Activated CD4-positive, alpha-beta memory T cell treated with anti-CD3 and anti-CD28 coated beads, Interleukin-2, amount 10 ng/mL, durations not matched to agents 7 days and 5 days (primary cell): ENCODE measurements around the gene ANKRD33B. TPM values are rescaled to one million over a fixed set of nuclear protein-coding genes. Genes with fewer than 3 reads are reported as not detected.

Experiments
- CTCF ChIA-PET: fragments of 350-600 bp; sonication (Branson Sonifier 250); formaldehyde crosslinking; loops from one replicate; lab custom pipeline; 2021; ENCODE audit warnings: antibody characterized with exemption, inconsistent platforms; lab: Charles Lee
- POLR2A ChIA-PET: fragments of 350-600 bp; sonication (Branson Sonifier 250); formaldehyde crosslinking; loops from one replicate; lab custom pipeline; 2021; ENCODE audit warnings: antibody characterized with exemption; lab: Charles Lee
- DNase-seq: peaks from one replicate; pipeline ENCODE4 v3.0.0-alpha.2; 2020
- H3K27ac Mint-ChIP-seq: one replicate; pipeline ENCODE4 v1.8.0; 2021; ENCODE audit warnings: mild to moderate bottlenecking, mixed read lengths
- H3K27me3 Mint-ChIP-seq: one replicate; pipeline ENCODE4 v1.8.0; 2021; ENCODE audit warnings: mixed read lengths
- H3K36me3 Mint-ChIP-seq: one replicate; pipeline ENCODE4 v1.8.0; 2021; ENCODE audit warnings: low read depth, mixed read lengths
- H3K4me1 Mint-ChIP-seq: one replicate; pipeline ENCODE4 v1.8.0; 2021; ENCODE audit warnings: mixed read lengths
- H3K4me3 Mint-ChIP-seq: one replicate; pipeline ENCODE4 v1.8.0; 2021; ENCODE audit warnings: mild to moderate bottlenecking, mixed read lengths
- H3K9me3 Mint-ChIP-seq: one replicate; pipeline ENCODE4 v1.8.0; 2021; ENCODE audit warnings: mixed read lengths
- total RNA-seq, 2 experiments: library from RNA; stranded (reverse); gene quantifications; one replicate each; pipeline ENCODE4 v1.2.3, GENCODE V29; 2021

The ANKRD33B gene
- total RNA-seq, 2 experiments from 2014 or later, result 9.5 to 9.9 TPM

DNA sequence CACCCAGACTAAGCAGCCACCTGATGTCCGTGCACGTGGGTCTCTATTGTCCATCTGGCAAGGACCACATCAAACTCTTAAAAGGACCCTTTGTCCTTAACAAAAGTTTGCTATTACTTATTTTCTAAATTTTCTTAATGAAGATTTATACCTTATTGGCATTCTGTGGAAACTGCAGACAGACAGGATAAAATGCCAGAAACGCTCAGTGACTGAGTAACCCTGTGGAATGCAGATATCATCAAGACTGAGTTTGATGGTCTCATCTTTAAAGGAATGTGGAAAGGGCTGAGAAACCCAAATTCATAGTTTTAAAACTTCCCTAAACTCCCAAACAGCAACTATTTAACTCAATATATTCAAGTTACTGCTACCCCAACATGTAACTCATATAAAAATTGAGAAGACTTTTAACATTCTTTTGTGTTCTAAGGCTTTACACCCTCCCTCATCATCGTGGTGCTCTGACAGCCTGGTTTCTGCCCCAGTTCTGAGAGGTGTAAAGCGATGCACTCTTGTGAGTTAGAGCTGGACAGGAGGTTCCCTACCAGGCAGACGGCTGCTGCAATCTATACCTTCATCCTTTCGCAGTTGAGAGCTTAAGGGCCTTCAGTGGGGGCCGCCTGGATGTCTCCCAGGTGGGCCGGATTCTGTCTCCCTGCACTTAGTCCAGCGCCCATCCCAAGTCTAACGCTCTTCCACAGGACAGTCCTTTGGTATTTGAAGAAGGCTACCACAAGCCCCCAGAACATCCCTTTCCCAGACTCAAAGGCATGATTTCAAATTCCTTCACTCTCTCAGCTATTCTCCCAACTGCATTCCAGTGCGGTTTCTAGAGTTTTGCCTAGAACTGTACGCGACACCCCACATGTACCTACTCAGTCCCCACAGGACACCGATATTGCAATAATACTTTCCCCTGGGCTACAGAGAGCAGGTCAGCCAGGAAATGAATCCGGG is 128.2 kb downstream of the ANKRD33B start:
- ChIA-PET POLR2A (interaction anchor here (0.5 kb wide), 1 partner anchor 238 kb away, joined by 3 read pairs; no protein-coding TSS in a partner anchor), CTCF (interaction anchor here (0.6 to 1.8 kb wide), 2 partner anchors 65 to 332 kb away, joined by 4 to 5 read pairs; no protein-coding TSS in a partner anchor)
- Mint-ChIP-seq H3K4me3 (no peak overlapping the region), H3K27me3 (no peaks in the 10 kb centered on the region), H3K9me3 (no peaks in the 10 kb centered on the region), H3K27ac (no peak overlapping the region), H3K36me3 (peaks cover 9% of the 10 kb centered on the region), H3K4me1 (peaks cover 13% of the 10 kb centered on the region)
- no peak for DNase-seq

DNA sequence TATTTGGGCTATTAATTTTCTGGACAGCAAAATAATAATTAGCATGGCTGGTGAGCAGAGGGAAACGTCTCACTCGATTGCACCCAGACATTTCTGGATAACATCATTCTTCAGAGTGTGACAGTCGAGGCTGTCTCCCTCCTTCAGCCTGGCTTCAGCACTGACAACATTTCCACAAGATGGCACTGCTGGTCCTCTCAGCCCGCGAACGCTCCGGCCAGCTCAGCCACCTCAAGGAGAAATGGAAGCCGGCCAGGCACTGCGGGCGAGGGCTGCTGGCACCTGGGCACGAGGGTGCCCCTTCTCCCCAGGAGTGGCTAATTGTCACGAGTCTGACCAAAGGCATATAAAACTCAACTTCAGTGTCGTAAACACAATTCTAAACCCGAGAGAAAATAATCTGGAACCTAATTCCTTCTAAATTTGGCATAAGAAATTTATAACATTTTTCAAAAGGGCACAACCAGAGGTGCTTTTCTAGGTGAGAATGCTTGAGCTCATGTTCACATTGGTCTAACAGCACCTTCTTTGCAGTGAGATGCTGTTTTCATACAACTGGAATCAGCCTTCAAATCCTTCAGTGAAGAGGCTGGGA is 131.3 kb downstream of the ANKRD33B start:
- no peak for DNase-seq
- ChIA-PET CTCF (interaction anchor here (0.8 kb wide), 1 partner anchor 19 kb away, joined by 3 read pairs; no protein-coding TSS in a partner anchor), POLR2A (no interaction called here)
- no peak overlapping the region for H3K27ac Mint-ChIP-seq
- H3K9me3 Mint-ChIP-seq, result no peaks in the 10 kb centered on the region
- peaks cover 6% of the 10 kb centered on the region for H3K4me1 Mint-ChIP-seq
- H3K27me3 Mint-ChIP-seq, result no peaks in the 10 kb centered on the region
- H3K4me3 Mint-ChIP-seq, result no peak overlapping the region
- H3K36me3 Mint-ChIP-seq, result peaks cover 3% of the 10 kb centered on the region

DNA sequence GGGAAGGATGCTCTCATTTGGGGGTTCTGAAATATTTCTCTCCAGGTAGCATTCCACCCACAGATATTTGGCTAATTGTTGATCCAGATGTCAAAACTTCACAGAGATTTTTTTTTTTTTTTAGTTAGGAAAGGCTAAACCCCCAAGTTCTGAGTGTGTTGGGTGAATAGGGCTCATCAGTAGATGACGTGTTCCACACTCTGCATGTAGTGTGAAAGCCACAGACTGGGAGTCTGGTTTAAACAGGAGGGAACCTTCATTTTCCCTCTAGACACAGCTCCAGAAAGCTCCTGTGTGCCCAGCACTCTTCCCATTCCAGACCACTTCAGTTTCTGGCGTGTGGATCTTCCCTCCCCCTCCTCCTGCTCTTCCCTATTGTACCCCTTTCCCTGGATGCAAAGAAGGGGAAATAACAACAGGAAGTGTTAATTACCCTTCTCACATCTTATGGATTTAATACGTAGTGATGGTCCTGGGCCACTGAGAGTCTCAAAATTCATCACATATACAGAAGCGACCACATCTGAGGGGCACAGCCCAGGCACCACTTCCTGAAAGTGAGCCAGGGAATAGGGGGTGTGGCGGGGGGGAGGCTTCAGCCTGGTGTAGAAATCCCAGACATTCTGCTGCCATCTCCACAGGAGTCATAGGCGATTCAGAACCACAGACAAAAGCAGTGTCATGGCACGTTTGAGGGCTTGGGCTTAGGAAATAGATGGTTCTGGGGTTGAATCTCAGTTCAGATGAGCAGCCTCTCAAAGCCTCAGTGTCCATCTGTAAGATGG is 132.1 kb downstream of the ANKRD33B start:
- H3K27ac Mint-ChIP-seq, result no peak overlapping the region
- ChIA-PET CTCF (interaction anchor here (0.8 kb wide), 1 partner anchor 19 kb away, joined by 3 read pairs; no protein-coding TSS in a partner anchor), POLR2A (no interaction called here)
- H3K4me3 Mint-ChIP-seq, result no peak overlapping the region
- peaks cover 5% of the 10 kb centered on the region for H3K4me1 Mint-ChIP-seq
- peaks cover 4% of the 10 kb centered on the region for H3K36me3 Mint-ChIP-seq
- H3K27me3 Mint-ChIP-seq, result no peaks in the 10 kb centered on the region
- H3K9me3 Mint-ChIP-seq, result no peaks in the 10 kb centered on the region
- DNase-seq, result no peak

DNA sequence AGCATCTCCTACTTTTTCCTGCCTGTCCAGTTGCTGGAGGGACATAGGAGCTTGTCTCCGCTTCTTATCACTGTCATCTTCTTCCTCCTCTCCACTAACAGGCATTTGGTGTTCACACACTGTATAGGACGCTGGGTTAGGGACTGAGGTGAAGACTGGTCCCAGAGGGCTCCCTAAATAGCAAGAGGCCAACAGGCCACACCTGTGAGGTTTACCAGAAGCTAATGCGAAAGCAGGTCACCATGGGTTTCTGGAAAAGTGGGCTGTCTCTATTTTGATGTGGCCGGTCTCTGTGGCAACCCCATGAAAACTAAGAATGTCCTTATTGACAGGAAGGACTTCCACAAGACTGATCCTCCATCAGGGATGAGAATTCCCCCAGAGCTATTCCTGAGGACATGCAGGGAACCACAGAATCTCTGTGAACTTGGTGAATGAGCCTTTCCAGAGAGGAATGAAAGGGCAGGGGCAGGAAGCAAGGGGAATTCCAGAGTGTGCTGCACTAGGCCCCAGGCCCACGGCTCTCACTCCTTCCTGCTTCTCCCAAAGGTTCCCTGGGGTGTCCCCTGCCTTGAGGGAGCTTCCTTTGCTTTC is 135.5 kb downstream of the ANKRD33B start:
- POLR2A ChIA-PET, result no interaction called here
- no peaks in the 10 kb centered on the region for H3K27me3 Mint-ChIP-seq
- peaks cover 6% of the 10 kb centered on the region for H3K36me3 Mint-ChIP-seq
- no peak overlapping the region for H3K27ac Mint-ChIP-seq
- CTCF ChIA-PET, result interaction anchor here (0.9 to 1.0 kb wide), 2 partner anchors 9 to 247 kb away, joined by 3 read pairs; no protein-coding TSS in a partner anchor
- no peaks in the 10 kb centered on the region for H3K9me3 Mint-ChIP-seq
- no peak overlapping the region for H3K4me3 Mint-ChIP-seq
- H3K4me1 Mint-ChIP-seq, result peaks cover 14% of the 10 kb centered on the region
- DNase-seq, result no peak

DNA sequence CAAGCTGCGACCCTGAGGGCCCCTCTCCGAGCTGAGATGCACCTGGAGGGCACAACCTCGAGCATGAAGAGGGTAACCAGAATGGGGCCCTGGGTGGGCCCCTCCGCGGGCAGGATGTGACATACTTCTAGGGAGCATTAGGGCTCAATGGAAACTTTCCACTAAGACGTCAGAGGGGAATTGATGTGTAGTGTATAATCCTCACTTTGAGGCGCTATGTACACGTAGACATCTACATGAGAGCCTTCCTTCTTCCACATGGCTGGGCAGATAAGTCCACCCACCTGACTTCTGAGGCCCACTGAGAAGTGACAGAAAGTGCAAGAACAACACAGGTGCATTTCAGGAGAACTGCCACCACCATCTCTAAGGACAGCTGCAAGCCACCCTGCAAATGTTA is 136.1 kb downstream of the ANKRD33B start:
- H3K4me3 Mint-ChIP-seq, result no peak overlapping the region
- CTCF ChIA-PET, result no interaction called here
- H3K27me3 Mint-ChIP-seq, result no peaks in the 10 kb centered on the region
- peaks cover 20% of the 10 kb centered on the region for H3K4me1 Mint-ChIP-seq
- DNase-seq, result no peak
- POLR2A ChIA-PET, result no interaction called here
- H3K9me3 Mint-ChIP-seq, result no peaks in the 10 kb centered on the region
- H3K36me3 Mint-ChIP-seq, result peaks cover 7% of the 10 kb centered on the region
- no peak overlapping the region for H3K27ac Mint-ChIP-seq

DNA sequence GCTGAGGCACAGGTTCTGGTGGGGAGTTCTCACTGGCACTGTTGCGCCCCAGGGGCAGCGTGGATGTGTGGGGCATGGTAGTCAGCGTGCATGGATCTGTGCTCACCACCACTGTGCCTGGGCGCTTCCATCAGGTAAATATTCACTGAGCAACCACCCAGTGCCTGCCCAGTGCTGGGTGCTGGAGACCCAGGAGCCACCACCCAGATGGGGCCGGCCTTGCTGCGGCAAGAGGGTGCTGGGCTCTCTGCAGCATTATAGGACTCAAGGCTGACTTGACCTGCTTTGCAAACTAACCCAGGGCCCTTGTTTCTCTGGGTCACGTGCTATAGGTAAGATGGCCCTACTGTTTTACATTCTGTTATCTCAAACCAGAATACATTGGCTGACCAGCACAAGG is 136.6 kb downstream of the ANKRD33B start:
- H3K4me3 Mint-ChIP-seq, result no peak overlapping the region
- peaks cover 24% of the 10 kb centered on the region for H3K4me1 Mint-ChIP-seq
- peaks cover 5% of the 10 kb centered on the region for H3K36me3 Mint-ChIP-seq
- no peaks in the 10 kb centered on the region for H3K9me3 Mint-ChIP-seq
- ChIA-PET CTCF (interaction anchor here (0.6 to 2.7 kb wide), 4 partner anchors 10 to 510 kb away, joined by 3 to 8 read pairs (median 4); no protein-coding TSS in a partner anchor), POLR2A (no interaction called here)
- no peak for DNase-seq
- no peaks in the 10 kb centered on the region for H3K27me3 Mint-ChIP-seq
- no peak overlapping the region for H3K27ac Mint-ChIP-seq

DNA sequence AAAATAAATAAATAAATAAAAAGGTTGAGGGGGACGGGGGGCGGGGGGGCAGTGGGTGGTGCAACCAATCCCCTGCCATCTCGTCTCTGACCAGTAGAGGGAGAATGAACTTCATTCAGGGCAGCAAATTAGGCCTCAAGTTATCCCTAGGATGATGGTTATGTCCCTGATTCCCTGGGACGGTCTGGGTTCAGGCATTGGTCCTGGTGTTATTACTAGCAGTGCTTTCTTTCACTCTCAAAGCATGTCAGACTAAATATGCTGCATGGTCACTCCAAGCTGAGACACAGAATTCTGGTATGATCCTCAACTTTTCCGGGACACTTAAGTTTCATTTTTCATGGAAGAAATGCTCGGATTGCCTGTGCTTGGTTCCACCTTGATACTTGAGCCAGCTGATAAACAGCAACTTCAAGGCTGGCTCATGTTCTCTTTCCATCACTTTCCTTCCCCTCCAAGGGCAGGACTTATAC is 137.7 kb downstream of the ANKRD33B start:
- Mint-ChIP-seq H3K4me1 (peaks cover 27% of the 10 kb centered on the region), H3K27ac (no peak overlapping the region), H3K27me3 (no peaks in the 10 kb centered on the region), H3K4me3 (no peak overlapping the region), H3K9me3 (no peaks in the 10 kb centered on the region), H3K36me3 (peaks cover 5% of the 10 kb centered on the region)
- CTCF ChIA-PET, result interaction anchor here (1.2 to 2.7 kb wide), 5 partner anchors 11 to 334 kb away, joined by 3 to 8 read pairs (median 3); no protein-coding TSS in a partner anchor
- POLR2A ChIA-PET, result no interaction called here
- peak; percentile 22 for DNase-seq

DNA sequence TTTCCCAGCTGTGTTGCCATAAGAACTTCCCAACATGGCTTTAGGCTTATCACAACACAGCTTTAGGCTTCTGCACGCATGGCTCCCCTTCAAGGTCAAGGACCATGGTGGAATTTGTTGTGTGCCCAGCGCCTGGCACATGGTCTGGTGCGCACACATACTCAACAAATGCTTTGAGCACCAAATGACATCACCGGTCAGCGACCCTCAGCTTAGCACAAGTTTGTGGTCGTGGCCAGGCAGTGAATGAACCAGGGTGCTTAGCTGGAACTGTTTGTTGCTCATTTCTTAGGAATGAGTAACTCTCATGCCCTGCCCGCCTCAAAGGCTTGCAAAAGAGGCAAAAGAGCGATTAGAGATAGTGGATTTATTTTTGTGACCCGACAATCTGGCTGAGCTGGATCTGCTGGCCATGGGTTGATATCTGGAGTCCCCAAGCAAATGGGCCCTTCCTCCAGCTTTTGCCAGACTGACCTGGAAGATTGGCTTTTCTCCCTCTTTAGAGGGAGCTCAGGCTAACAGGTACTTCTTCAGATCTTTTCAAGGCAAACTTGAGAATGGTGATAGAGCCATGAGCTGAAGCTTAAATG is 138.3 kb downstream of the ANKRD33B start:
- H3K36me3 Mint-ChIP-seq, result peaks cover 5% of the 10 kb centered on the region
- POLR2A ChIA-PET, result no interaction called here

DNA sequence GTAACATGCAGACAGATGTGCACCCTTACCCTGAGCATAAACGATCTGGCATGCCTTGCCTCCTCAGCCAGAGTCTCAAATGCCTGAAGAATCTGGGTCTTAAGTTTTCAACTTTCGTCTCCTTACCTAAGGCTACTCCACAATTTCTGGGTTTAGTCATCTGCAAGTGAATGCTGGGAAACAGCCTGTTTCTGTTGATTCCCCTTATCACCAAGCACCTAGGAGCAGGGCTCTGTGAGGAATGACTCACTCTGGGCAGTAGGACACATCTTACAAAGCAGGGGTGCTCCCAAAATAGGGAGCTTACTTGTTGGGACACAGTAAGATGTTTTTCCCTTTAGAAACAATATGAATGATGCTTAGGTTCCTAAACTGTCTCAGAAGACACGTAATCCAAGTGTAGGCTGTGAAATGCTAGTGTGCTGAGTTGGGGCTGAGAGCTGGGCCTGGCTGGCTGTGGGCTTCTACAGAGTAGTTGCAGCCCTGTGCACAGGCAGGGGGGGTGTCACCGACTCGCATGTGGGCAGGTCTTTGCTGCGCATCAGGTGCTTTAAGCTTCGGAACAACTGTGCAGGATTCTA is 139.1 kb downstream of the ANKRD33B start:
- Mint-ChIP-seq H3K4me3 (no peak overlapping the region), H3K9me3 (no peaks in the 10 kb centered on the region), H3K36me3 (peaks cover 5% of the 10 kb centered on the region), H3K27ac (no peak overlapping the region), H3K4me1 (peaks cover 27% of the 10 kb centered on the region), H3K27me3 (no peaks in the 10 kb centered on the region)
- DNase-seq, result no peak
- ChIA-PET POLR2A (no interaction called here), CTCF (interaction anchor here (0.7 to 2.7 kb wide), 8 partner anchors 13 to 251 kb away, joined by 3 to 8 read pairs (median 4); partner anchors contain the start of gene DAP)

More for the DNA sequence above, 138.3 kb downstream of the ANKRD33B start:
- Mint-ChIP-seq H3K4me3 (no peak overlapping the region), H3K4me1 (peaks cover 27% of the 10 kb centered on the region), H3K27me3 (no peaks in the 10 kb centered on the region), H3K9me3 (no peaks in the 10 kb centered on the region), H3K27ac (no peak overlapping the region)
- CTCF ChIA-PET, result interaction anchor here (0.7 to 2.7 kb wide), 10 partner anchors 11 to 334 kb away, joined by 3 to 8 read pairs (median 3); partner anchors contain the start of gene DAP
- DNase-seq, result no peak

DNA sequence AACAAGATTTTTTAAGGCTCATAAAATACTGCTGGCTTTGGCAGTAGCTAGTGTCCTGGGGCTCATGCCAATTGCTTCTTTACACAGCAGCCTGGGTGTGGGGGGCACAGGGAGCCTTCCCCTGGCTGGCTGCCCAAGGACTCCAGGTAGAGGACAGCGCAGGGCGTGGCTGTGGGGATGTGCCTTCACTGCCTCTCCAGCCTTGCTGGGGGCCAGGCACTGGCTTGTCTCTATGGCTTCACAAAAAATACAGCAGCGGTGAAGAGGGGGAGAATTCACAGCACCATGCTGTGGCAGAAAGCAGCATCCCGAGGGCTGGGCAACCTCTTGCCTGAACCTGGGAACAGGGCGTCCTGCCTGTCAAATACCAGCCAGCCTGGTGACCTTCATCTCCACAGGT is 139.8 kb downstream of the ANKRD33B start:
- H3K27ac Mint-ChIP-seq, result no peak overlapping the region
- POLR2A ChIA-PET, result interaction anchor here (1.3 kb wide), 1 partner anchor 349 kb away, joined by 3 read pairs; no protein-coding TSS in a partner anchor
- H3K36me3 Mint-ChIP-seq, result peaks cover 5% of the 10 kb centered on the region
- peaks cover 27% of the 10 kb centered on the region for H3K4me1 Mint-ChIP-seq
- H3K27me3 Mint-ChIP-seq, result no peaks in the 10 kb centered on the region
- CTCF ChIA-PET, result no interaction called here
- DNase-seq, result no peak
- H3K9me3 Mint-ChIP-seq, result no peaks in the 10 kb centered on the region
- no peak overlapping the region for H3K4me3 Mint-ChIP-seq

DNA sequence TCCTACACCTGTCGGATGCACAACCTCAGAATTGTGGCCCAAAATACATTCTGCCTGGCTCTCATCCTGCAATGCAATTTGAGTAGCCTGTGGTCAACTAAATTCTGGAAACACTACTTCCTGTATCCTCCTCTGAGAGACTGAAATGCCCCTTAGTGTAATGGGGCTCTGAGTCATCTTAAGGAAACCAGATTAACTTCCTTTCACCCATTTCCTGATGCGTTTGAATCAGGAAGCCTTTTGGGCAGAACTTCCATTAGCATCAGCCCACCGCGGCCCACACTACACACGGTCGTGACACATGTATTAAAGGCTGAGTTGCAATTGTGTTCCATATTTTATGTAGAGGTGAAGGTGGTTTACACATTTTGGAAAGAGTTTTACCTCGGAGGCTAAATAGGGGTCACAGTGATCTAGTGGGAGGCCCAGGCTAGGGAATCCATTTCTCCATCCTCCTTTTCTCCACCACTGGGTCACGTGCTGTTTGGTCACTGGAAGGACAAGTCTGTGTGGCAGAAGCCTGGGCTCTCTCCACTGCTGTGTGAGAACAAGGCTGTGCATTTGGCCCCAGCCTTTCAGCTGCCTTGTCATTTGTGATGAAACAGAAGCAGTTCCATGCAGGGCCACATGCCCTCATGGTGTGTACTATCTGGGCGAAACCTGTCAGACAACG is 141.2 kb downstream of the ANKRD33B start:
- Mint-ChIP-seq H3K27ac (peak overlapping the region; percentile 63), H3K4me1 (peaks cover 27% of the 10 kb centered on the region), H3K27me3 (no peaks in the 10 kb centered on the region), H3K9me3 (no peaks in the 10 kb centered on the region), H3K36me3 (peaks cover 5% of the 10 kb centered on the region), H3K4me3 (no peak overlapping the region)
- ChIA-PET CTCF (no interaction called here), POLR2A (interaction anchor here (1.3 kb wide), 1 partner anchor 350 kb away, joined by 3 read pairs; no protein-coding TSS in a partner anchor)
- no peak for DNase-seq
